Measurements from ENCODE around the gene PPARD.
"Not testable (repeated sequence)": the region's sequence is repeated elsewhere in the genome, so short reads cannot be mapped to it uniquely, and the experiment has no call there.

The PPARD gene

GRCh38 chr6:35342258-35343091 lies at the start of gene PPARD:
PPARD (plus strand) TSS chr6:35342558; CDS start chr6:35411088, 68,530 bp downstream.
- DNase-seq (ENCODE audit: low read depth in 3 of 3), result peak; percentile 94 to 97 (median 95)

- DNase-seq (ENCODE audit: low read depth in 3 of 3), result no peak
These were observed 48.7 kb upstream of the PPARD start for GRCh38 chr6:35293681-35294080.

GRCh38 chr6:35294308-35294945 lies 47.9 kb upstream of the PPARD start:
- no peak for DNase-seq (ENCODE audit: low read depth in 3 of 3)

GRCh38 chr6:35295036-35295435 lies 47.3 kb upstream of the PPARD start:
- no peak for DNase-seq (ENCODE audit: low read depth in 3 of 3)

GRCh38 chr6:35295521-35296315 lies 46.6 kb upstream of the PPARD start:
- no peak for DNase-seq (ENCODE audit: low read depth in 3 of 3)

GRCh38 chr6:35296931-35297600 lies 45.3 kb upstream of the PPARD start:
- DNase-seq (ENCODE audit: low read depth in 3 of 3), result no peak

- peak; percentile 64 to 81 (median 80) for DNase-seq (ENCODE audit: low read depth in 3 of 3)
These were observed 44.5 kb upstream of the PPARD start, which contains the start of gene DEF6 for GRCh38 chr6:35297601-35298481. DEF6 (plus strand) TSS chr6:35297818; CDS start chr6:35297857, 39 bp downstream.

- no peak for DNase-seq (ENCODE audit: low read depth in 3 of 3)
These were observed 43.7 kb upstream of the PPARD start for GRCh38 chr6:35298625-35299140.

- no peak for DNase-seq (ENCODE audit: low read depth in 3 of 3)
These were observed 42.7 kb upstream of the PPARD start for GRCh38 chr6:35299674-35300073.

GRCh38 chr6:35300848-35301247 lies 41.5 kb upstream of the PPARD start:
- DNase-seq (ENCODE audit: low read depth in 3 of 3), result no peak

- DNase-seq (ENCODE audit: low read depth in 3 of 3), result peak; percentile 63 to 84 (median 76)
These were observed 39.6 kb upstream of the PPARD start for GRCh38 chr6:35302604-35303241.

- DNase-seq (ENCODE audit: low read depth in 3 of 3), result no peak
These were observed 38.1 kb upstream of the PPARD start for GRCh38 chr6:35304299-35304698.

- DNase-seq (ENCODE audit: low read depth in 3 of 3), result no peak
These were observed 37.2 kb upstream of the PPARD start for GRCh38 chr6:35305117-35305516.

GRCh38 chr6:35307138-35307537 lies 35.2 kb upstream of the PPARD start:
- not testable (repeated sequence) for DNase-seq (ENCODE audit: low read depth in 3 of 3)

- not testable (repeated sequence) for DNase-seq (ENCODE audit: low read depth in 3 of 3)
These were observed 33.8 kb upstream of the PPARD start for GRCh38 chr6:35308543-35308942.

GRCh38 chr6:35309611-35310264 lies 32.6 kb upstream of the PPARD start:
- no peak for DNase-seq (ENCODE audit: low read depth in 3 of 3)

GRCh38 chr6:35310265-35310831 lies 32.0 kb upstream of the PPARD start:
- no peak for DNase-seq (ENCODE audit: low read depth in 3 of 3)

- DNase-seq (ENCODE audit: low read depth in 3 of 3), result peak in 1 of 3 experiments; percentile 35
These were observed 30.8 kb upstream of the PPARD start for GRCh38 chr6:35311390-35312075.

All from stimulated activated CD4-positive, alpha-beta T cell treated with anti-CD3 and anti-CD28 coated beads, TNF-alpha, amount 100 ng/mL, for 4 hours (primary cell).